AG04450 (cell line): ENCODE data around the gene SPEF2. TPM values are rescaled to one million over a fixed set of nuclear protein-coding genes. Genes with fewer than 3 reads are reported as not detected.
"Not testable (repeated sequence)": the region's sequence is repeated elsewhere in the genome, so short reads cannot be mapped to it uniquely, and the experiment has no call there.

Experiments used
- CTCF ChIA-PET: fragments of 300-600, 350-600 bp; formaldehyde crosslinking; extraction: SDS; loops from one replicate; lab custom pipeline; 2022; ENCODE audit warnings: antibody characterized with exemption, inconsistent platforms; lab: Charles Lee
- POLR2A ChIA-PET: fragments of 350-600 bp; formaldehyde crosslinking; extraction: SDS; loops from one replicate; lab custom pipeline; 2021; ENCODE audit warnings: antibody characterized with exemption, inconsistent platforms; lab: Yijun Ruan, JAX
- DNase-seq: peaks from one replicate; pipeline ENCODE4 v3.0.0-alpha.2; 2011; ENCODE audit warnings: low read depth, low spot score
- H3K27ac ChIP-seq: one replicate; pipeline ENCODE4 v1.5.1; 2012; ENCODE audit warnings: low read depth, low read length, control low read depth
- H3K27me3 ChIP-seq: one replicate; pipeline ENCODE4 v1.6.0; 2012; ENCODE audit warnings: low read length; ENCODE audit not compliant: control insufficient read depth, insufficient read depth
- H3K4me3 ChIP-seq: 2 replicates; pipeline ENCODE4 v1.5.1; 2011; ENCODE audit warnings: mild to moderate bottlenecking, low read depth, low read length, control low read depth
- H3K9me3 ChIP-seq: 2 replicates; pipeline ENCODE4 v1.5.1; 2012; ENCODE audit warnings: low read length; ENCODE audit not compliant: control insufficient read depth, insufficient read depth
- polyA plus RNA-seq: library from polyadenylated mRNA; depleted of rRNA; stranded (reverse); fragments of >200 nt; gene quantifications from 2 replicates; pipeline ENCODE4 v1.2.3, GENCODE V29; 2011
- TF ChIP-seq, protein P1 (sequence below): IDR thresholded peaks from 2 replicates; pipeline ENCODE4 v1.5.1; 2011; ENCODE audit warnings: low read depth, low read length, control low read depth, inconsistent platforms

Gene SPEF2
- polyA plus RNA-seq, 1 experiment = 4.2 TPM

DNA sequence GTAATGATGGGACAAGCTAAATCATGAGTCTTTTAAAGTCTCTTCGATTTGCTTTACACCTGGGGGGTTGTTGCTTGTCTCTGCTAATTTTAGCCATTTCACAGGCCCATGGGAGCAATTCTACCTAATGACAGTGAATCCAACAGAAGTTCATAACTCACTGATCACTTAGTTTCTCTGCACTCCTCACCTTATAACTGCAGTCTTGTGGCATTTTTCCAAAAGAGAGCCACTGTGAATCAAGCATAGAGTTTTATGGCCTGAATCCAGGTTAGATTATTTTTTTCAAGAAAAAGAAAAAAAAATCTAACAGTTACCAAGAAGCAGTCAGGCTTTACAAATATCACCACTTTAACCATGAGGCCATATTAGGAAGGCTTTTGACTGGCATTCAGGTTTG is 237.5 kb downstream of the SPEF2 start:
- CTCF ChIA-PET = no interaction called here
- no peaks in the 10 kb centered on the region for H3K9me3 ChIP-seq
- H3K27me3 ChIP-seq = no peaks in the 10 kb centered on the region
- POLR2A ChIA-PET = no interaction called here
- H3K27ac ChIP-seq = no peak overlapping the region
- H3K4me3 ChIP-seq = no peak overlapping the region
- no peak for DNase-seq
- TF ChIP-seq, protein P1, sequence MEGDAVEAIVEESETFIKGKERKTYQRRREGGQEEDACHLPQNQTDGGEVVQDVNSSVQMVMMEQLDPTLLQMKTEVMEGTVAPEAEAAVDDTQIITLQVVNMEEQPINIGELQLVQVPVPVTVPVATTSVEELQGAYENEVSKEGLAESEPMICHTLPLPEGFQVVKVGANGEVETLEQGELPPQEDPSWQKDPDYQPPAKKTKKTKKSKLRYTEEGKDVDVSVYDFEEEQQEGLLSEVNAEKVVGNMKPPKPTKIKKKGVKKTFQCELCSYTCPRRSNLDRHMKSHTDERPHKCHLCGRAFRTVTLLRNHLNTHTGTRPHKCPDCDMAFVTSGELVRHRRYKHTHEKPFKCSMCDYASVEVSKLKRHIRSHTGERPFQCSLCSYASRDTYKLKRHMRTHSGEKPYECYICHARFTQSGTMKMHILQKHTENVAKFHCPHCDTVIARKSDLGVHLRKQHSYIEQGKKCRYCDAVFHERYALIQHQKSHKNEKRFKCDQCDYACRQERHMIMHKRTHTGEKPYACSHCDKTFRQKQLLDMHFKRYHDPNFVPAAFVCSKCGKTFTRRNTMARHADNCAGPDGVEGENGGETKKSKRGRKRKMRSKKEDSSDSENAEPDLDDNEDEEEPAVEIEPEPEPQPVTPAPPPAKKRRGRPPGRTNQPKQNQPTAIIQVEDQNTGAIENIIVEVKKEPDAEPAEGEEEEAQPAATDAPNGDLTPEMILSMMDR = no peak

DNA sequence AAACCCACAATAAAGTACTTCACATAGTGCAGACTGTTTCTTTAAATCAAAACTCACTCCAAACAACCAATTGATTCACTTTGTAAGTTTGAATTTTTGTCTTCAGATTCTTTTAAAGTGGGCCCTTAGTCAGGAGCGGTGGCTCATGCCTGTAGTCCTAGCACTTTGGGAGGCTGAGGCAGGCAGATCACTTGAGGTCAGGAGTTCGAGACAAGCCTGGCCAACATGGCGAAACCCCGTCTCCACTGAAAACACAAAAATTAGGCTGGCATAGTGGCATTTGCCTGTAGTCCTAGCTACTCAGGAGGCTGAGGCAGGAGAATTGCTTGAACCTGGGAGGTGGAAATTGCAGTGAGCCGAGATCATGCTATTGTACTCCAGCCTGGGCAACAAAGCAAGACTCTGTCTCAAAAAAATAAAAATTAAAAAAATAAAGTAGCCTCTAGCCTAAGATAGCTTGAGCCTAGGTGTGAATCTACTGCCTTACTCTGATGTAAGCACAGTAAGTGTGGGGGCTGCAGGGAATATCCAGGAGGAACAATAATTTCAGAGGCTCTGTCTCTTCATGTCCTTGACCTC is 238.6 kb downstream of the SPEF2 start:
- DNase-seq, POLR2A ChIA-PET, H3K9me3 ChIP-seq, H3K27me3 ChIP-seq, H3K4me3 ChIP-seq: not testable (repeated sequence)
- CTCF ChIA-PET = interaction anchor here (1.7 kb wide), 1 partner anchor 79 kb away, joined by 6 read pairs; no protein-coding TSS in a partner anchor
- H3K27ac ChIP-seq = peak overlapping the region; percentile 31

DNA sequence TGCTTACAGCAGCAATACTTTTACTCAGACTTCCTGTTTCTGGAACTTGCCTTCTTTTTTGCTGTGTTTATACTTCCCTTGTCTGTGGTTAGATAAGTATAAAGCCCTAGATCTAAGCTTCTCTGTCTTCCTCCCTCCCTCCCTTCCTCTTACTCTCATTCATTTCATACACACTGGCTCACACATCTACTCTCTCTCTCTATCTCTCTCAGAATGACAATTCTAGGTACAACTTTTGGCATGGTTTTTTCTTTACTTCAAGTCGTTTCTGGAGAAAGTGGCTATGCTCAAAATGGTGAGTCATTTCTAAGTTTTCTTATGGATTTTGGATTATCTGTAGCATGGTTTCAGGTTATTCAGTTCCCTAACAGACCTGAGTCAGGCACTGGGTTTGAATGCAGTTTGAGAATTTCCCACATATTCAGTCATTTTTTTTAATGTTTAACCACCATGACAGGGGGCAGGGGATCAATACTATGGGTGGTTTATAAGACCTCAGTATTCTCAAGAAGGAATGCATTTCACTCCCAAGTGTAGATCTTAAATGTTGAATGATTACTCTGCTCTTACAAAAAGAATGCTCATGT is 239.2 kb downstream of the SPEF2 start, which contains the start of gene IL7R:
Gene IL7R (plus strand): TSS at position 127 of the 587 bp plus-strand sequence. CDS start 87 bp downstream, at position 214.
- Histone ChIP-seq H3K27ac (peak within 1 kb of the TSS; percentile 31), H3K27me3 (no peaks in the 10 kb centered on the region), H3K9me3 (no peaks in the 10 kb centered on the region), H3K4me3 (peak within 1 kb of the TSS; percentile 38)
- POLR2A ChIA-PET = no interaction called here
- TF ChIP-seq, protein P1 = no peak
- CTCF ChIA-PET = interaction anchor here (1.0 to 1.7 kb wide), 2 partner anchors 69 to 79 kb away, joined by 3 to 6 read pairs; no protein-coding TSS in a partner anchor
- DNase-seq = peak; percentile 15

DNA sequence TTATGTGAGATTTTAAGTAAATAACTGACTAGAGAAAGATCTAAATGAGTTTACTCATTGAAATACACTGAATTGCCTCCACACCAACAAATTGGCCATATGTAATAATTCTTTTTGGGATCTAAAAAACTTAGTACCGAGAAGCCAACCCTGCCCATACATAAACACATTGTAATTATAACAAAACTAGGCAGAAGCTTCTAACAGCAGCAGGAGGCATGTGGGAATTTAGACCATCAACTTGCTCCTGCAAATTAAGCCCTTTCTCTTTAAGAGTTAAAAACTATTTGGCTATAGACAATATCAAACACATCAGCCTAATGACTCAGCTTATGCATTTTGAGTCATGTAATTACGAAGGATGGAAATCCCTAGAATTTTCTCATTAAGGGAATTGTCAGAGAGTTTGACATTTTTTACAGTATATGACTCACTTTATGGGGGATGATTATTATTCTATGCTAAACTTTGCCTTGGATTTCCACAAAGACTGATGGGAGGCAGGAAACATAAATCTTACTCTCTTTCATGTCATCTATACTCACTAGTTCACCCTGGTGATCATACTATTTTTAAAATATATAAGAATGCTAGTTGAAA is 240.0 kb downstream of the SPEF2 start:
- H3K9me3 ChIP-seq = no peaks in the 10 kb centered on the region
- TF ChIP-seq, protein P1 = no peak
- ChIA-PET POLR2A (interaction anchor here (0.6 kb wide), 1 partner anchor 98 kb away, joined by 3 read pairs; no protein-coding TSS in a partner anchor), CTCF (interaction anchor here (0.6 to 4.0 kb wide), 5 partner anchors 66 to 241 kb away, joined by 3 to 19 read pairs (median 7); no protein-coding TSS in a partner anchor)
- no peaks in the 10 kb centered on the region for H3K27me3 ChIP-seq
- peak overlapping the region; percentile 38 for H3K4me3 ChIP-seq
- peak; percentile 26 for DNase-seq
- H3K27ac ChIP-seq = no peak overlapping the region

DNA sequence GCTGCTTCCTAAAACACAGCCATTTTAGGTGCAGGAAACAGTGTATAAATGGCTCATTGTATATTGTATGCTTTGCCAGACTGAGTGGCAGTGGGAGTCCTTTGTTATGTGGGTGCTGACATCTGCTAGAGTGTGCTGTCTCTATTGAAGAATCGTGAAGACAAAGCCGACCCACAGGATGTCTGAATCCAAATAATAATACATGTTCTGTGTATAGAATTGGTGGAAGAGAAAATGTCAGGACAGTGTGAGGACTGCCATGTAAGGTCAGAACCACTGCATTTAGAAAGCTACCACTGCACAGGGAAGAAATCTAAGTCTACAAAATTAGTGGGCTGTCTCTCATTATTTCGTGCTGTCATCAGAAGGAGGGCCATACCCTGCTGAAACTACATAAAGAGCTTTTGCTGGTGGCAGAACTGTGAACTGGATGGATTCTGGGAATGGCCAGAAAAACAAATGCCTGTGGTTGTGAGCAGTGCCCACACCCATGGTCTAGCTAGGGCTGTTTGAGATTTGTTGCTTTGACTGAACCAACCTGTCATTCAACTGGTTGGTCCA is 241.5 kb downstream of the SPEF2 start:
- POLR2A ChIA-PET = interaction anchor here (0.6 kb wide), 1 partner anchor 293 kb away, joined by 3 read pairs; the partner anchor contains the start of genes LMBRD2 and SKP2

More for the DNA sequence above, 241.5 kb downstream of the SPEF2 start:
- CTCF ChIA-PET = interaction anchor here (0.6 to 4.0 kb wide), 5 partner anchors 17 to 242 kb away, joined by 3 to 19 read pairs (median 7); no protein-coding TSS in a partner anchor
- no peaks in the 10 kb centered on the region for H3K9me3 ChIP-seq
- peak overlapping the region; percentile 26; the same call in 1 of the 2 replicates for H3K4me3 ChIP-seq
- TF ChIP-seq, protein P1 = no peak
- peak overlapping the region; percentile 33 for H3K27ac ChIP-seq
- H3K27me3 ChIP-seq = no peaks in the 10 kb centered on the region
- DNase-seq = no peak
